ENCODE data around the gene S100A13.

DNA sequence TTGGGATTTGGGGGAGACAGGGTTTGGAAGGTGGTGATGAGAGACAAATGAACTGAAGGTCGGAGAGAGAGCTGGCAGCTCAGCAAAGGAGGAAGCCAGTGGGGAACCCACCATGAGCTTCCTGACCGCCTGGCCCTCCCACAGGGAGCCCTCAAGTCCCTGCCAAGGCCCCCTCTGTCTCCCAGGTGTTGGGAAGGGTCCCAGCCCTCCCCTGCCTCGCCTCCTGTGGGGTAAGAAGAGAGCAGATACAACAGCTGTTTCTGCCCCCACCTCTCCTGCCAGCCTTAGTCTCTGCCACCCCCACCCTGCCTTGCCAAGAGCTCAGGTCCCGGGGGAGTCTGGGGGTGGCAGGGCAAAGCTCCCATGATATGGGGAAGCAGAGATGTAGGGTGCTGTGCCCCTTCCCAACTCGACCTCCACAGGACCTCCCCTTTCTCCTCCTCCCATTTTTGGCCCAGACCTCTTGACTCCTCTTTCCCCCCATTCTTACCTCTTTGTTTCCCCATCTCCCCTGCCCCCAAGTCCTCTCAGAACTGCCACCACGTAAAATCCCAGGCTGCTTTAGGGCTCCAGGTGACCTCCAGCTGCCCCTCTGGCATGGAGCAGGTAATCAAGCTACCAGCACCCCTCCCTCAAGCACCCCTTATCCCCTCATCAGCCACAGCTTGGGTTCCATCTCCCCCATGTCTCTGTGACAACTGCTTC lies 1.5 kb upstream of the S100A13 start:
- TF ChIP-seq CTCF (conservative IDR thresholded peaks at IDR 0.05; ENCODE audit: low read length) (no peak), EZH2phosphoT487 (IDR thresholded peaks at IDR 0.05; ENCODE audit: borderline replicate concordance, low read depth, low read length) (no peak)

Data from OCI-LY7 (cell line).